Heart left ventricle (tissue), 13 donors: ENCODE results near the gene ZNF394.
"Not testable (repeated sequence)": the region's sequence is repeated elsewhere in the genome, so short reads cannot be mapped to it uniquely, and the experiment has no call there.

ENCODE experiments used
- POLR2A ChIP-seq, 2 donors: fragments of 450-650 bp; IDR thresholded peaks; one replicate each; pipeline ENCODE4 v1.6.1; 2017; ENCODE audit warnings: antibody characterized with exemption in 2 of 2, mild to moderate bottlenecking in 2 of 2, moderate library complexity in 2 of 2
- TF ChIP-seq, protein P1 (sequence below), 12 donors: fragments of 200-600 bp; sonication (generic) in 4 of 12; IDR thresholded peaks; one replicate each; pipeline versions ENCODE4 v1.5.0 to v1.8.0; 2018 to 2022; ENCODE audit warnings: antibody characterized with exemption in 12 of 12, mild to moderate bottlenecking in 5 of 12
- donor health status: ischemic (EF 13 %, LVEDD 7.1; RV severe dilation, severe dysfunction).
- donor health status: DM: no; HTN: yes; CAD: no.
- donor health status: DM: no; HTN: no; CAD: no.
- donor health status: ischemic (EF 25% LVEDD 6.9; RV normal size, moderate dysfunction).
- donor health status: ischemic (EF 25% LVEDD 5.7; RV mildly dilated, moderate dysfunction).
- donor health status: ischemic (EF 35%, LVEDD 5.7; RV mildly dilated, moderate dysfunction).
- donor health status: nonischemic (EF 11% LVEDD 7.7; RV severe dilation, severe dysfunction).
- donor health status: DM: yes; HTN: yes; CAD: no.
- donor health status: PGD.
- donor health status: ischemic (EF 29% LVEDD 5.4; RV normal size, mild dysfunction).
- donor health status: nonischemic (EF 23%, LVEDD 6.1; RV moderate dilation, normal function).

DNA sequence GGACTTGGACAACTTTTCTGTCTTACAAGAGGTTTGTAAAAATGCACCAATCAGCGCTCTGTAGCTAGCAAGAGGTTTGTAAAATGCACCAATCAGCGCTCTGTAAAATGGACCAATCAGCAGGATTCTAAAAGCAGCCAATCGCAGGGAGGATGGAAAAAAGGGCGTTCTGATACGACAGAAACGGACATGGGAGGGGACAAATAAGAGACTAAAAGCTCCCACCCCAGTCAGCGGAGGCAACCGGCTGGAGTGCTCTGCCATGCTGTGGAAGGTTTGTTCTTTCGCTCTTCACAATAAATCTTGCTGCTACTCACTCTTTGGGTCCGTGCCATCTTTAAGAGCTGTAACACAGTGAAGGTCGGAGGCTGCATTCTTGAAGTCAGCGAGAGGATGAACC lies 1.2 kb upstream of the ZNF394 start:
- not testable (repeated sequence) for TF ChIP-seq POLR2A (IDR thresholded peaks at IDR 0.05)
- TF ChIP-seq, protein P1, sequence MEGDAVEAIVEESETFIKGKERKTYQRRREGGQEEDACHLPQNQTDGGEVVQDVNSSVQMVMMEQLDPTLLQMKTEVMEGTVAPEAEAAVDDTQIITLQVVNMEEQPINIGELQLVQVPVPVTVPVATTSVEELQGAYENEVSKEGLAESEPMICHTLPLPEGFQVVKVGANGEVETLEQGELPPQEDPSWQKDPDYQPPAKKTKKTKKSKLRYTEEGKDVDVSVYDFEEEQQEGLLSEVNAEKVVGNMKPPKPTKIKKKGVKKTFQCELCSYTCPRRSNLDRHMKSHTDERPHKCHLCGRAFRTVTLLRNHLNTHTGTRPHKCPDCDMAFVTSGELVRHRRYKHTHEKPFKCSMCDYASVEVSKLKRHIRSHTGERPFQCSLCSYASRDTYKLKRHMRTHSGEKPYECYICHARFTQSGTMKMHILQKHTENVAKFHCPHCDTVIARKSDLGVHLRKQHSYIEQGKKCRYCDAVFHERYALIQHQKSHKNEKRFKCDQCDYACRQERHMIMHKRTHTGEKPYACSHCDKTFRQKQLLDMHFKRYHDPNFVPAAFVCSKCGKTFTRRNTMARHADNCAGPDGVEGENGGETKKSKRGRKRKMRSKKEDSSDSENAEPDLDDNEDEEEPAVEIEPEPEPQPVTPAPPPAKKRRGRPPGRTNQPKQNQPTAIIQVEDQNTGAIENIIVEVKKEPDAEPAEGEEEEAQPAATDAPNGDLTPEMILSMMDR (IDR thresholded peaks at IDR 0.05): not testable (repeated sequence)
